ENCODE measurements around the gene CCDC170. TPM values are rescaled to one million over a fixed set of nuclear protein-coding genes. Genes with fewer than 3 reads are reported as not detected.

The CCDC170 gene
- total and polyA plus RNA-seq, 9 donors: 0.41 to 1.4 (median 0.67) TPM

DNA sequence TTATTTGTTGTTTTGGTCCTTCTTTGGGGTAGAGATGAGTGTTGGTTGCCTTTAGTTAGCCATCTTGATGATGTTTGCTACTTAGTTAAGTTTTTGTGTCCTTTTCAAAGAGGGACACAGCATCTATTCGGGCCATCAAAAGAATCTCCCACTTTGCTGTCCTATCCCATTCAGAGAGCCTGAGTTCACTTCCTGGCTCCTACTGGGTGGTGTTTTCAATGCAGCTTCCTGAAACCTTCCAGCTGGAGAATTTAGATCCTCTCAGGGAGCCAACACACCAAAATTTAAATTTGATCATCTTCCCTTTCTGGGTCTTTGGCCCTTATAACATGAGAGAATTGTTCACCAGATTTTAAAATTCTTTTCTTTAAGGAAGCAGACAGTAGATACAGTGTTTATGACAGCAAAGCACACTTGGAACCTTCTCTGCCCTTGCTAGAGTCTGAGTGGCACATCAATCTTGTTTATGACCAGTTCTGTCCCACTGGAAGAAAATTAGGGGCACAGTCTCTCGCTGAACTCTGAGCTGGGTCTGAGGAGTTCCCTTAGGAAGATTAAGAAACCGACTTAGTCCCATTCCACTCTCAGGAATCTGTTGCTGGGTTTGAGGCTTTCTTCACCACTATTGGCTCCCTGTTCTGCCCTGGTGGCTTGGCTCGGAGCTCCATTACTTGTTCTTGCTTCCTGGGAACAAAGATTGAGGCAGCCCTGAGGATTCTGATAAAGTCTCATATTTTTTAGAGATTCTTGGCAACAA, 115.5 kb downstream of the CCDC170 start:
- Histone ChIP-seq H3K4me3 (ENCODE audit: low read length) (no peak overlapping the region), H3K36me3 (ENCODE audit: control insufficient read depth, insufficient read depth, low read length) (no peaks in the 10 kb centered on the region), H3K4me1 (ENCODE audit: control insufficient read depth, insufficient read depth, low read length) (no peaks in the 10 kb centered on the region), H3K27ac (ENCODE audit: low read length) (no peak overlapping the region), H3K9me3 (replicated peaks; ENCODE audit: control insufficient read depth, low read depth, low read length) (peaks cover 2% of the 10 kb centered on the region), H3K27me3 (ENCODE audit: control insufficient read depth, insufficient read depth, low read length) (no peaks in the 10 kb centered on the region)
- DNase-seq: peak; percentile 16
- 33% methylated on average over 1 of the region's 4 CpGs for WGBS (ENCODE audit: insufficient coverage)

DNA sequence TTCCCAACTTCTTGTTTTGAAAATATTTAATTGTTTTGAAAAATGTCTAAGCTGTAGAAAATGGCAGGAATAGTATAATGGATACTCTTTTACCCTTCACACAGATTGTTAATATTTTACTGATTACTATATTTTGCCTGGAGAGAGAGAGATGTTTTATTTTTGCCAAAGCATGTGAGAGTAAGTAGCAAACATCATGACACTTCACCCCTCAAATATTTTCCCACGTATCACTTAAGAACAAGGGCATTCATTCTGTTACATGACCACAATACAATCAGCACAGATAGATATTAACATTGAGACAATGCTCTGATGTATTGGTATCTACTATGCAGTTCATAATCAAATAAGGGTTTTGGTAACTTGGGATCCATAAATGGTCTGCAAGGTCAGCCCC, 116.5 kb downstream of the CCDC170 start:
- no peaks in the 10 kb centered on the region for H3K36me3 ChIP-seq (ENCODE audit: control insufficient read depth, insufficient read depth, low read length)
- no peak overlapping the region for H3K27ac ChIP-seq (ENCODE audit: low read length)
- DNase-seq: no peak
- no peaks in the 10 kb centered on the region for H3K4me1 ChIP-seq (ENCODE audit: control insufficient read depth, insufficient read depth, low read length)
- peaks cover 2% of the 10 kb centered on the region for H3K9me3 ChIP-seq (replicated peaks; ENCODE audit: control insufficient read depth, low read depth, low read length)
- H3K27me3 ChIP-seq (ENCODE audit: control insufficient read depth, insufficient read depth, low read length): no peaks in the 10 kb centered on the region
- no peak overlapping the region for H3K4me3 ChIP-seq (ENCODE audit: low read length)
- WGBS (ENCODE audit: insufficient coverage): no CpG with 5 or more reads among the region's 1 CpG

DNA sequence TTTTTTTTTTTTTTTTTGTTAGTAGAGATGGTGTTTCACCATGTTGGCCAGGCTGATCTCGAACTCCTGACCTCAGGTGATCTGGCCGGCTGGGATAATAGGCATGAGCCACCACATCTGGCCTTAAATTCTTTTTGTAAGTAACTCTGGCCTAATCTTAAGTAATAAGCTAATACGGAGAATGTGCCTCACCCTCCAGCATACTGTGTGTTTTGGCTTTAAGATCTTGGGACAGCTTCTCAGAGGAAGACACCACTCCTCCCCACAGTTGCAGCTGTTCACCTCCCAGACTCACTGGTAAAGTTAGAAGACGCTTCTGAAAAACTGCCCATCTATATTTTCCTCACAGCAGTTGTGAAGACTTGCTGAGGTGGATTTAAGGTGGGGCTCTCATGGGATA, 120.8 kb downstream of the CCDC170 start:
- H3K9me3 ChIP-seq (replicated peaks; ENCODE audit: control insufficient read depth, low read depth, low read length): no peaks in the 10 kb centered on the region
- H3K27ac ChIP-seq (ENCODE audit: low read length): no peak overlapping the region
- no peaks in the 10 kb centered on the region for H3K27me3 ChIP-seq (ENCODE audit: control insufficient read depth, insufficient read depth, low read length)
- no peak for DNase-seq
- no peaks in the 10 kb centered on the region for H3K36me3 ChIP-seq (ENCODE audit: control insufficient read depth, insufficient read depth, low read length)
- H3K4me1 ChIP-seq (ENCODE audit: control insufficient read depth, insufficient read depth, low read length): no peaks in the 10 kb centered on the region
- H3K4me3 ChIP-seq (ENCODE audit: low read length): no peak overlapping the region
- 76% methylated on average over 2 of the region's 4 CpGs for WGBS (ENCODE audit: insufficient coverage)

DNA sequence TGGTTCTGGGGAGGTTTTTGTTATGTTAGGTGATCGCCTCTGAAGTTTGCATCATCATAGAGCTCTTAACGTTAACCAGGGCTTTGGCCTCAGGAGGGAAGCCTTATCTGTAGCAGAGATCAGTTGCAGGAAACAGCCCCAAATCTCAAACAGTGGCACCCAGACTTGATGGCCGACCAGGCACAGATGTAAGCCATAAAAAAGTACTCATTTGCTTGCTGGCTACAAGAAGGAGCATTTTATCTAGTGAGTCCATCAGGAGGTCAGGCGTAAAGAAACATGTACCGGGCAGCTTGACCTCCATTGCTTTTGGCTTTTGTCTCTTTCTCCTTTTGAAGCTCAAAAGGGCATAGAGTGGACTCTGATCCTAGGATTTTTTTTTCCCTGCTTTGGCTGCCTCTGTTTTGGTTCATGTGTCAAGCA, 122.3 kb downstream of the CCDC170 start:
- Histone ChIP-seq H3K4me3 (ENCODE audit: low read length) (no peak overlapping the region), H3K9me3 (replicated peaks; ENCODE audit: control insufficient read depth, low read depth, low read length) (no peaks in the 10 kb centered on the region), H3K27me3 (ENCODE audit: control insufficient read depth, insufficient read depth, low read length) (no peaks in the 10 kb centered on the region), H3K36me3 (ENCODE audit: control insufficient read depth, insufficient read depth, low read length) (no peaks in the 10 kb centered on the region), H3K4me1 (ENCODE audit: control insufficient read depth, insufficient read depth, low read length) (no peaks in the 10 kb centered on the region), H3K27ac (ENCODE audit: low read length) (no peak overlapping the region)
- no peak for DNase-seq
- WGBS (ENCODE audit: insufficient coverage): 22% methylated on average over 5 of the region's 5 CpGs

DNA sequence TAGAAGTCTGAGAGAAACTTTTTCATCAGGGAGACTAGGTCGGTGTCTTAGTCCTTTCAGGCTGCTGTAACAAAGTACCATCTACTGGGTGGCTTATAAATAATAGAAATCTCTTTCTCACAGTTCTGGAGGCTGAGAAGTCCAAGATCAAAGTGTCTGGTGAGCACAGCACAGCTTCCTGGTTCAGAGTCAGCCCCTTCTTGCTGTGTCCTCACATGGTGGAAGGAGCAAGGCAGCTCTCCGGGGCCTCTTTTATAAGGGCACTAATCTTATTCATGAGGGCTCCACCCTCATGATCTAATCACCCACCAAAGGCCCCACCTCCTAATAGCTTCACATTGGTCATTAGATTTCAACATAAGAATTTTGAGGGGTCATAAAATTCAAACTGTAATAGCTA, 122.8 kb downstream of the CCDC170 start:
- Histone ChIP-seq H3K27ac (ENCODE audit: low read length) (no peak overlapping the region), H3K9me3 (replicated peaks; ENCODE audit: control insufficient read depth, low read depth, low read length) (no peaks in the 10 kb centered on the region), H3K4me1 (ENCODE audit: control insufficient read depth, insufficient read depth, low read length) (no peaks in the 10 kb centered on the region), H3K4me3 (ENCODE audit: low read length) (no peak overlapping the region), H3K27me3 (ENCODE audit: control insufficient read depth, insufficient read depth, low read length) (no peaks in the 10 kb centered on the region), H3K36me3 (ENCODE audit: control insufficient read depth, insufficient read depth, low read length) (no peaks in the 10 kb centered on the region)
- no peak for DNase-seq
- WGBS (ENCODE audit: insufficient coverage): no CpG with 5 or more reads among the region's 2 CpGs

DNA sequence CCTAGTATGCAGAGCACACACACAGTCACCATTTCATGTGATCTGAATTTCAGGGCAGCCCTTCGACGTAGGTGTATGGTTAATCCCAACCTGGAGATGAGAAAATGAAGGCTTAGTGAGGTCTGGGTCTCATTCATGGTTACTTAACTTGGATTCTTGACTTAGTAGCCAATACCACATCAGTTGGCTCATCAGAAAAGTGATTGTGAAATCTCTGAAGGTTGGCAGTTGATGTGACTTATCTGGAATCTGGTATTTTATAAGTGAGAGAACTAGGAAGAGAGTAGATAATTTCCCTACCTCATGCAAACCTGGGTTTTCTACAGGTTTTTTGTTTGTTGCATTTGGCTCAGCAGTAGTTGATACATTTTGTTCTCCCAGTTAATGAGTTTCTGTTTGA, 123.7 kb downstream of the CCDC170 start:
- Histone ChIP-seq H3K9me3 (replicated peaks; ENCODE audit: control insufficient read depth, low read depth, low read length) (no peaks in the 10 kb centered on the region), H3K4me1 (ENCODE audit: control insufficient read depth, insufficient read depth, low read length) (no peaks in the 10 kb centered on the region), H3K27me3 (ENCODE audit: control insufficient read depth, insufficient read depth, low read length) (no peaks in the 10 kb centered on the region), H3K36me3 (ENCODE audit: control insufficient read depth, insufficient read depth, low read length) (no peaks in the 10 kb centered on the region), H3K27ac (ENCODE audit: low read length) (no peak overlapping the region), H3K4me3 (ENCODE audit: low read length) (no peak overlapping the region)
- WGBS (ENCODE audit: insufficient coverage): no CpG with 5 or more reads among the region's 2 CpGs
- no peak for DNase-seq

DNA sequence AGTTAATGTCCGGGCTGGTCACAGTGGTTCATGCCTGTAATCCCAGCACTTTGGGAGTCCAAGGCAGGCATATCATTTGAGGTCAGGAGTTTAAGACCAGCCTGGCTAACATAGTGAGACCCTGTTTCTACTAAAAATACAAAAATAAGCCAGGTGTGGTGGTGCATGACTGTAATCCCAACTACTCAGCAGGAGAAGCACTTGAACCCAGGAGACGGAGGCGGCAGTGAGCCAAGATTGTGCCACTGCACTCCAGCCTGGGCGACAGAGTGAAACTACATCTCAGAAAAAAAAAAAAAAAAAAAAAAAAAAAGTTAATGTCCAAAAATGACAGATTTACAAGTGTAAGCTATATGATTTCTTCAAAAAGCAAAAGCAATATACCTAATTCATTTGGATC, 124.9 kb downstream of the CCDC170 start:
- H3K27ac ChIP-seq (ENCODE audit: low read length): no peak overlapping the region
- H3K4me1 ChIP-seq (ENCODE audit: control insufficient read depth, insufficient read depth, low read length): no peaks in the 10 kb centered on the region
- no peaks in the 10 kb centered on the region for H3K27me3 ChIP-seq (ENCODE audit: control insufficient read depth, insufficient read depth, low read length)
- no peaks in the 10 kb centered on the region for H3K9me3 ChIP-seq (replicated peaks; ENCODE audit: control insufficient read depth, low read depth, low read length)
- no peak overlapping the region for H3K4me3 ChIP-seq (ENCODE audit: low read length)
- no peak for DNase-seq
- WGBS (ENCODE audit: insufficient coverage): 100% methylated on average over 1 of the region's 4 CpGs
- no peaks in the 10 kb centered on the region for H3K36me3 ChIP-seq (ENCODE audit: control insufficient read depth, insufficient read depth, low read length)

DNA sequence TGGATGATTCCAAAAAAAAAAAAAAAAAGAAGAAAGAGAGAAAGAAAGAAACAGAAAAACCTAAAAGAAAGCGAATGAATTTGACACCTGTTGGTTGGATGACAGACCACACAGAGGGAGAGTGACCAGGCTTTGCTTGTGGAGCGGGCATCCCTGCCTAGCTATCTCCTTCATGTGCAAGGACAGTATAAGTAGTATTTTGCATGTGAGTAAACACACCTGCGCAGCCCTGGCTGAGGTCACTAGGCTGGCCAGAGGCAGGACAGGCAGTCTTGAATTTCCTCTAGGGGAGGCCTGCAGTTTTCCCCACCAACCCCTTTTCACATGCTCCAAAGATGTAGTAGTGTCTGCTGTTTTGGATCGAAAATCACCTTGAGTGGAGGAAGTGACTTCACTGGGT, 126.4 kb downstream of the CCDC170 start:
- no peaks in the 10 kb centered on the region for H3K9me3 ChIP-seq (replicated peaks; ENCODE audit: control insufficient read depth, low read depth, low read length)
- no peak for DNase-seq
- no peaks in the 10 kb centered on the region for H3K4me1 ChIP-seq (ENCODE audit: control insufficient read depth, insufficient read depth, low read length)
- 100% methylated on average over 1 of the region's 4 CpGs for WGBS (ENCODE audit: insufficient coverage)
- H3K27me3 ChIP-seq (ENCODE audit: control insufficient read depth, insufficient read depth, low read length): no peaks in the 10 kb centered on the region
- H3K36me3 ChIP-seq (ENCODE audit: control insufficient read depth, insufficient read depth, low read length): no peaks in the 10 kb centered on the region
- H3K4me3 ChIP-seq (ENCODE audit: low read length): no peak overlapping the region
- no peak overlapping the region for H3K27ac ChIP-seq (ENCODE audit: low read length)

DNA sequence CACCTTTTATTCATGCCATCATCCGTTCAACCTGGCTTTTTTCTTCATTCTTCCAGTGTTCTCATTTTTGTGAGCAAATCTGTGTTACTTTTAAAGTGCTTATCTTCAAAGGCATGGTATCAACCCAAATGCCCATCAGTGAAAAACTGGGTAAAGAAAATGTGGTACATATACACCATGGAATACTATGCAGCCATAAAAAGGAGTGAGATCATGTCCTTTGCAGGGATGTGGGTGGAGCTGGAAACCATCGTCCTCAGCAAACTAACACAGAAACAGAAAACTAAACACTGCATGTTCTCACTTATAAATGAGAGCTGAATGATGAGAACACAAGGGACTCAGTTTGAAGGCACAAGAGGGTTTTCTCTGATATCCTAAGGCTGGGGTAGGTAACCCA, 130.3 kb downstream of the CCDC170 start:
- no peaks in the 10 kb centered on the region for H3K36me3 ChIP-seq (ENCODE audit: control insufficient read depth, insufficient read depth, low read length)
- H3K4me3 ChIP-seq (ENCODE audit: low read length): no peak overlapping the region
- H3K27me3 ChIP-seq (ENCODE audit: control insufficient read depth, insufficient read depth, low read length): no peaks in the 10 kb centered on the region
- no peak for DNase-seq
- no CpG with 5 or more reads among the region's 2 CpGs for WGBS (ENCODE audit: insufficient coverage)
- no peaks in the 10 kb centered on the region for H3K9me3 ChIP-seq (replicated peaks; ENCODE audit: control insufficient read depth, low read depth, low read length)
- no peaks in the 10 kb centered on the region for H3K4me1 ChIP-seq (ENCODE audit: control insufficient read depth, insufficient read depth, low read length)
- H3K27ac ChIP-seq (ENCODE audit: low read length): no peak overlapping the region

DNA sequence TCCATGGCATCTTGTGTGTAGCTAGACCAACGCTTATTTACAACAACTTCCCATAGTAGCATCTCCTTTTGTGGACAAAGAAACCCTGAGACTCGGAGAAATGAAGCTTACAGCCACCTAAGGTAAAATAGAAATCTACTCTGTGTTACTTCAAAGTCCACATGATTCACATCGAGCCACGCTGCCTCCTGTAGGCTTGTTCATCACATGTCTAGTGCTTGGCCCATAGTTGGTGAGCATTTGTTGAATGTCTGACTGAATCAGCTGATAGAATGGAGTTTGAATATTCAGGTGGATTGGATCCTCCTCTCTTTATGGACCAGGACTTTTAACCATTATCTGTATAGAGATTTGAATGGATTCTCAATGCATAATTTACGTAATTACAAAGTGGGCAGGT, 130.7 kb downstream of the CCDC170 start:
- H3K27ac ChIP-seq (ENCODE audit: low read length): no peak overlapping the region
- H3K4me1 ChIP-seq (ENCODE audit: control insufficient read depth, insufficient read depth, low read length): no peaks in the 10 kb centered on the region
- no peaks in the 10 kb centered on the region for H3K9me3 ChIP-seq (replicated peaks; ENCODE audit: control insufficient read depth, low read depth, low read length)
- no peak for DNase-seq
- no peaks in the 10 kb centered on the region for H3K36me3 ChIP-seq (ENCODE audit: control insufficient read depth, insufficient read depth, low read length)
- no peaks in the 10 kb centered on the region for H3K27me3 ChIP-seq (ENCODE audit: control insufficient read depth, insufficient read depth, low read length)
- no peak overlapping the region for H3K4me3 ChIP-seq (ENCODE audit: low read length)
- WGBS (ENCODE audit: insufficient coverage): no CpG with 5 or more reads among the region's 5 CpGs

All from muscle of leg (tissue), 11 donors.